Activated CD4-positive, alpha-beta T cell treated with anti-CD3 and anti-CD28 coated beads, Interleukin-2, amount 50 U/mL, for 4 hours (primary cell): ENCODE results near the gene LIPH.

Experiments used
- DNase-seq, 2 experiments: peaks; one replicate each; pipeline ENCODE4 v3.0.0-alpha.2; 2020

Gene LIPH

GRCh38 chr3:185539934-185540333, 12.5 kb downstream of the LIPH start:
- DNase-seq = no peak

- peak in 1 of 2 experiments; percentile 2 for DNase-seq
These were observed 14.9 kb downstream of the LIPH start for GRCh38 chr3:185537369-185537970.

- no peak for DNase-seq
These were observed 17.9 kb downstream of the LIPH start for GRCh38 chr3:185534511-185534910.

- DNase-seq = no peak
These were observed 19.5 kb downstream of the LIPH start for GRCh38 chr3:185532901-185533300.

- no peak for DNase-seq
These were observed 21.5 kb downstream of the LIPH start for GRCh38 chr3:185530856-185531255.

GRCh38 chr3:185528532-185528931, 23.9 kb downstream of the LIPH start:
- DNase-seq = no peak

- no peak for DNase-seq
These were observed 25.0 kb downstream of the LIPH start for GRCh38 chr3:185527364-185527763.

- no peak for DNase-seq
These were observed 25.9 kb downstream of the LIPH start for GRCh38 chr3:185526349-185526951.

GRCh38 chr3:185521349-185522138, 30.8 kb downstream of the LIPH start:
- DNase-seq = no peak

GRCh38 chr3:185519021-185519420, 33.4 kb downstream of the LIPH start:
- no peak for DNase-seq

GRCh38 chr3:185517387-185518130, 34.8 kb downstream of the LIPH start:
- DNase-seq = no peak

GRCh38 chr3:185511711-185512110, 40.7 kb downstream of the LIPH start:
- DNase-seq = no peak

- no peak for DNase-seq
These were observed 43.9 kb downstream of the LIPH start for GRCh38 chr3:185508335-185508991.

- no peak for DNase-seq
These were observed 44.5 kb downstream of the LIPH start for GRCh38 chr3:185507883-185508282.

- DNase-seq = no peak
These were observed 47.8 kb downstream of the LIPH start for GRCh38 chr3:185504636-185505035.

GRCh38 chr3:185503521-185503920, 48.9 kb downstream of the LIPH start:
- DNase-seq = no peak

- DNase-seq = no peak
These were observed 49.4 kb downstream of the LIPH start for GRCh38 chr3:185502987-185503386.

GRCh38 chr3:185498503-185499396, 53.6 kb downstream of the LIPH start, which contains the start of gene TMEM41A:
TMEM41A (minus strand) TSS chr3:185499035; CDS start chr3:185498961, 74 bp downstream.
- DNase-seq = peak; percentile 86

GRCh38 chr3:185490241-185490640, 62.1 kb downstream of the LIPH start:
- DNase-seq = no peak

- DNase-seq = no peak
These were observed 62.9 kb downstream of the LIPH start for GRCh38 chr3:185489462-185489861.

- DNase-seq = no peak
These were observed 63.9 kb downstream of the LIPH start for GRCh38 chr3:185488465-185488864.

GRCh38 chr3:185486394-185486793, 66.0 kb downstream of the LIPH start:
- no peak for DNase-seq
